Right lobe of liver (tissue), 4 donors: ENCODE results near the gene CSNK1G1.

Experiments used
- CTCF ChIP-seq, 4 donors: fragments of 200-600 bp in 3 of 4; fragments of 450-650 bp in 1 of 4; IDR thresholded peaks; one replicate each; pipeline versions ENCODE4 v1.5.1 to v1.8.0; 2016 to 2022; ENCODE audit warnings: antibody characterized with exemption in 4 of 4, mild to moderate bottlenecking in 2 of 4
- POLR2A ChIP-seq: fragments of 450-650 bp; IDR thresholded peaks from one replicate; pipeline ENCODE4 v1.6.1; 2017; ENCODE audit warnings: antibody characterized with exemption, mild to moderate bottlenecking
- donor health status: DM: no; HTN: no; CAD: no.
- donor health status: DM: no; HTN: no; CAD: no.
- donor health status: DM: no; HTN: yes; CAD: no.

- TF ChIP-seq CTCF (IDR thresholded peaks at IDR 0.05) (no peak), POLR2A (no peak)
These were observed 139.8 kb downstream of the CSNK1G1 start for GRCh38 chr15:64216196-64216595.
